ENCODE measurements around the gene CHST3. TPM values are rescaled to one million over a fixed set of nuclear protein-coding genes. Genes with fewer than 3 reads are reported as not detected.

CHST3 gene
- total and polyA plus RNA-seq, 11 donors, result 8.1 to 51.3 (median 25.0) TPM

GRCh38 chr10:72043016-72043834 lies 79.0 kb downstream of the CHST3 start:
- H3K27ac ChIP-seq, result no peak overlapping the region
- intact Hi-C loops (cut with DNase I), result loop anchor here in 3 of 10 donors (2.0 to 10.0 kb wide), 2 partner anchors 84 to 728 kb away; partner anchors contain the start of gene SLC29A3 (in 2 of the 3)

GRCh38 chr10:72044417-72045041 lies 80.3 kb downstream of the CHST3 start:
- 38 to 60% (median 54%) methylated on average over 11 to 17 of the region's 17 CpGs for WGBS, 4 donors
- intact Hi-C loops (cut with DNase I), result loop anchor here in 8 of 10 donors (1.0 to 10.0 kb wide), 9 partner anchors 88 to 730 kb away; partner anchors contain the start of gene SLC29A3 (in 2 of the 8)
- peak; percentile 26 to 67 (median 58) for TF ChIP-seq CTCF (IDR thresholded peaks at IDR 0.05)
- TF ChIP-seq POLR2A (IDR thresholded peaks at IDR 0.05), result no peak
- ATAC-seq (peak; percentile 84 to 88 (median 86)), DNase-seq (peak in 3 of 5 donors; percentile 44 to 64 (median 58))
- Histone ChIP-seq H3K27ac (peak overlapping the region in 3 of 12 donors; percentile 15 to 66 (median 24)), H3K36me3 (no peaks in the 10 kb centered on the region), H3K4me1 (peaks cover 0 to 12% (median 0%) of the 10 kb centered on the region in 12 donors), H3K4me3 (no peak overlapping the region), H3K27me3 (no peaks in the 10 kb centered on the region), H3K9me3 (peaks cover 0 to 8% (median 0%) of the 10 kb centered on the region in 12 donors)

More at GRCh38 chr10:72043016-72043834, 79.0 kb downstream of the CHST3 start:
- Histone ChIP-seq H3K4me3 (no peak overlapping the region), H3K9me3 (peaks cover 0 to 5% (median 0%) of the 10 kb centered on the region in 12 donors), H3K27me3 (no peaks in the 10 kb centered on the region), H3K36me3 (no peaks in the 10 kb centered on the region), H3K4me1 (peaks cover 0 to 19% (median 0%) of the 10 kb centered on the region in 12 donors)
- 85 to 91% (median 90%) methylated on average over 10 of the region's 10 CpGs for WGBS, 4 donors
- DNase-seq (no peak), ATAC-seq (no peak)
- TF ChIP-seq POLR2A (IDR thresholded peaks at IDR 0.05), result no peak
- no peak for TF ChIP-seq CTCF (IDR thresholded peaks at IDR 0.05)

- Histone ChIP-seq H3K4me3 (no peak overlapping the region), H3K4me1 (peaks cover 0 to 12% (median 0%) of the 10 kb centered on the region in 12 donors), H3K36me3 (no peaks in the 10 kb centered on the region), H3K9me3 (peaks cover 0 to 10% (median 0%) of the 10 kb centered on the region in 12 donors), H3K27ac (no peak overlapping the region), H3K27me3 (no peaks in the 10 kb centered on the region)
- DNase-seq, result no peak
- intact Hi-C loops (cut with DNase I), result loop anchor here in 8 of 10 donors (2.0 to 10.0 kb wide), 7 partner anchors 89 to 731 kb away; partner anchors contain the start of gene SLC29A3 (in 2 of the 8)
- ATAC-seq, result no peak
- TF ChIP-seq CTCF (IDR thresholded peaks at IDR 0.05) (no peak), POLR2A (IDR thresholded peaks at IDR 0.05) (no peak)
- 93 to 100% (median 96%) methylated on average over 2 of the region's 2 CpGs for WGBS, 4 donors
These were observed 81.4 kb downstream of the CHST3 start for GRCh38 chr10:72045586-72045985.

Measured in heart left ventricle (tissue), 16 donors.